Measurements from ENCODE around the gene ST6GALNAC3.

The ST6GALNAC3 gene

DNA sequence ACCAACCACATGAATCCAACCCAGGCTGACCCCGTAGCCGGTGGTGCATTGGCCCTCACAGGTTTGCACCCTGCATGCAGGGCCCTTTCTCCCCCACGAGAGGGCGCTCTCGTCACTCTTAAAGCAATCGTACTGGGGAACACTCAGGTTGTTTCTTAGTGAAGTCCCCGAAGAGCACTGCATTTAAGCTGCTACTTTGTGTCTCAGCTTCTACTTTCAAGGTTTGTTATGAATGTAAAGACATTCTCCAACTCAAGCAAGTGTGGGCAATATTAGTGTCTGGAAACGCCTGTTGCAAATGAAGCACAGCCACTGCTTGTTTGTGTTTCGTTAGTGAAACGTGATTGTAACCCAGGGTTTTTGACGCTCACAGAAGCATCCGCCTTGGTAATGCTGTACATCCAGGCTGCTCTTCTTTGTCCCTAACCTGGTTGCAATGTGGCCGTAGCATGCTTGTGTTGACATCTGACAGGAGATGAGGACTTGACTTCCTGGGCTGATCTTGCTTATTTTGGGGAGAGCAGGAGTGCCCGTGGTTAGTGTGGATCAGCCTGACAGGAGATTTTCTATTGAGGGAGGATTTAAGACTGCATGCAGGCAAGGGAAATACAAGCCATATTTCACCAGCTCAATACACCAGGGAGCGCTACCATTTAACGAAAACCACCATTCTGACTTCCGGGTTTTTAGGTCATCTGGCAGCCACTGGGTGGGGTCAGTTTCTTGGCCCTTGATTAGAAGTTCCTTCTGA, 79.8 kb downstream of the ST6GALNAC3 start:
- no peaks in the 10 kb centered on the region for H4K20me1 ChIP-seq (ENCODE audit: insufficient read depth, low read length, poor library complexity, severe bottlenecking)
- peak overlapping the region; percentile 12 for H3K9ac ChIP-seq (ENCODE audit: low read depth, low read length, poor library complexity, severe bottlenecking)
- H3K27me3 ChIP-seq (ENCODE audit: insufficient read depth, low read length, poor library complexity, severe bottlenecking) = no peaks in the 10 kb centered on the region
- H3K9me2 ChIP-seq (replicated peaks; ENCODE audit: low read depth, low read length) = no peaks in the 10 kb centered on the region
- TF ChIP-seq EZH2phosphoT487 (IDR thresholded peaks at IDR 0.05; ENCODE audit: borderline replicate concordance) = no peak
- TF ChIP-seq, protein P1, sequence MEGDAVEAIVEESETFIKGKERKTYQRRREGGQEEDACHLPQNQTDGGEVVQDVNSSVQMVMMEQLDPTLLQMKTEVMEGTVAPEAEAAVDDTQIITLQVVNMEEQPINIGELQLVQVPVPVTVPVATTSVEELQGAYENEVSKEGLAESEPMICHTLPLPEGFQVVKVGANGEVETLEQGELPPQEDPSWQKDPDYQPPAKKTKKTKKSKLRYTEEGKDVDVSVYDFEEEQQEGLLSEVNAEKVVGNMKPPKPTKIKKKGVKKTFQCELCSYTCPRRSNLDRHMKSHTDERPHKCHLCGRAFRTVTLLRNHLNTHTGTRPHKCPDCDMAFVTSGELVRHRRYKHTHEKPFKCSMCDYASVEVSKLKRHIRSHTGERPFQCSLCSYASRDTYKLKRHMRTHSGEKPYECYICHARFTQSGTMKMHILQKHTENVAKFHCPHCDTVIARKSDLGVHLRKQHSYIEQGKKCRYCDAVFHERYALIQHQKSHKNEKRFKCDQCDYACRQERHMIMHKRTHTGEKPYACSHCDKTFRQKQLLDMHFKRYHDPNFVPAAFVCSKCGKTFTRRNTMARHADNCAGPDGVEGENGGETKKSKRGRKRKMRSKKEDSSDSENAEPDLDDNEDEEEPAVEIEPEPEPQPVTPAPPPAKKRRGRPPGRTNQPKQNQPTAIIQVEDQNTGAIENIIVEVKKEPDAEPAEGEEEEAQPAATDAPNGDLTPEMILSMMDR (conservative IDR thresholded peaks at IDR 0.05; ENCODE audit: low read length) = peak; percentile 96
- H2AFZ ChIP-seq (ENCODE audit: low read length) = peak overlapping the region; percentile 96
- peak overlapping the region; percentile 68 for H3K4me3 ChIP-seq (ENCODE audit: low read length, poor library complexity, severe bottlenecking)
- peak overlapping the region; percentile 86 for H3K4me2 ChIP-seq (ENCODE audit: low read depth, low read length, poor library complexity, severe bottlenecking)
- no peaks in the 10 kb centered on the region for H3K79me2 ChIP-seq (ENCODE audit: insufficient read depth, low read length)
- no peaks in the 10 kb centered on the region for H3F3A ChIP-seq (ENCODE audit: low read depth)
- H3K9me3 ChIP-seq (ENCODE audit: insufficient read depth, low read depth, low read length) = no peaks in the 10 kb centered on the region
- no peaks in the 10 kb centered on the region for H3K36me3 ChIP-seq (ENCODE audit: insufficient read depth, low read length)
- peaks cover 9% of the 10 kb centered on the region for H3K4me1 ChIP-seq (ENCODE audit: insufficient read depth, low read length, poor library complexity, severe bottlenecking)

DNA sequence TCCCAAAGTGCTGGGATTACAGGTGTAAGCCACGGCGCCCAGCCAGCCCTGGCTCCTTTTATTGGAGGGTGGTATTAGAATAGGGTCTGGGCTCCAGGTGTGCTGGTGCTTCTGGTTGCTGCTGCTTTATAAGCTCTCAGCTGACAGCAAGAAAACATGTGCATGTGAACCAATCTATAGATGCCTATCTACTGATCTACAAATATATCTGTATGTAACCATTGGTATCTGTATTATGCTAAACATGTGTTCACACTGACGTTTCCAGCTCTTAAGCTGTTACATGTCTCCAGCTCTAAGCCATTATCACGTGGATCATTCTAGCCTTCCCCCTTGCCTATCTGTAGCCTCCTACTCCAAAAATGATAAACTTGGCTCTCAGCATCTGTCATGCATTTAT, 82.4 kb downstream of the ST6GALNAC3 start:
- Histone ChIP-seq H3K4me2 (ENCODE audit: low read depth, low read length, poor library complexity, severe bottlenecking) (no peak overlapping the region), H3K4me3 (ENCODE audit: low read length, poor library complexity, severe bottlenecking) (no peak overlapping the region), H3K27me3 (ENCODE audit: insufficient read depth, low read length, poor library complexity, severe bottlenecking) (no peaks in the 10 kb centered on the region), H3K79me2 (ENCODE audit: insufficient read depth, low read length) (no peaks in the 10 kb centered on the region), H2AFZ (ENCODE audit: low read length) (no peak overlapping the region), H4K20me1 (ENCODE audit: insufficient read depth, low read length, poor library complexity, severe bottlenecking) (no peaks in the 10 kb centered on the region), H3K4me1 (ENCODE audit: insufficient read depth, low read length, poor library complexity, severe bottlenecking) (peaks cover 9% of the 10 kb centered on the region), H3K9me3 (ENCODE audit: insufficient read depth, low read depth, low read length) (no peaks in the 10 kb centered on the region), H3K9ac (ENCODE audit: low read depth, low read length, poor library complexity, severe bottlenecking) (no peak overlapping the region), H3K36me3 (ENCODE audit: insufficient read depth, low read length) (no peaks in the 10 kb centered on the region), H3K9me2 (replicated peaks; ENCODE audit: low read depth, low read length) (no peaks in the 10 kb centered on the region), H3F3A (ENCODE audit: low read depth) (no peaks in the 10 kb centered on the region)
- TF ChIP-seq, protein P1 (conservative IDR thresholded peaks at IDR 0.05; ENCODE audit: low read length) = no peak
- no peak for TF ChIP-seq EZH2phosphoT487 (IDR thresholded peaks at IDR 0.05; ENCODE audit: borderline replicate concordance)

GRCh38 chr1:76158126-76158525, 83.6 kb downstream of the ST6GALNAC3 start:
- no peaks in the 10 kb centered on the region for H3K36me3 ChIP-seq (ENCODE audit: insufficient read depth, low read length)
- no peak overlapping the region for H3K4me2 ChIP-seq (ENCODE audit: low read depth, low read length, poor library complexity, severe bottlenecking)
- H3K9me3 ChIP-seq (ENCODE audit: insufficient read depth, low read depth, low read length) = no peaks in the 10 kb centered on the region
- TF ChIP-seq, protein P1 (conservative IDR thresholded peaks at IDR 0.05; ENCODE audit: low read length) = no peak
- no peak for TF ChIP-seq EZH2phosphoT487 (IDR thresholded peaks at IDR 0.05; ENCODE audit: borderline replicate concordance)
- H3K4me1 ChIP-seq (ENCODE audit: insufficient read depth, low read length, poor library complexity, severe bottlenecking) = peaks cover 9% of the 10 kb centered on the region
- no peak overlapping the region for H2AFZ ChIP-seq (ENCODE audit: low read length)
- no peaks in the 10 kb centered on the region for H3F3A ChIP-seq (ENCODE audit: low read depth)
- no peaks in the 10 kb centered on the region for H3K79me2 ChIP-seq (ENCODE audit: insufficient read depth, low read length)
- H3K27me3 ChIP-seq (ENCODE audit: insufficient read depth, low read length, poor library complexity, severe bottlenecking) = no peaks in the 10 kb centered on the region
- H3K4me3 ChIP-seq (ENCODE audit: low read length, poor library complexity, severe bottlenecking) = no peak overlapping the region
- H3K9me2 ChIP-seq (replicated peaks; ENCODE audit: low read depth, low read length) = no peaks in the 10 kb centered on the region
- no peaks in the 10 kb centered on the region for H4K20me1 ChIP-seq (ENCODE audit: insufficient read depth, low read length, poor library complexity, severe bottlenecking)
- H3K9ac ChIP-seq (ENCODE audit: low read depth, low read length, poor library complexity, severe bottlenecking) = no peak overlapping the region

Data from Loucy (cell line).